A549 (cell line): ENCODE data around the gene VDAC2. TPM values are rescaled to one million over a fixed set of nuclear protein-coding genes. Genes with fewer than 3 reads are reported as not detected.
A peak's percentile ranks its signal among the peaks of the same experiment; 100 is the strongest.

Source experiments
- ATOH8 ChIP-seq: fragments of 250-450 bp; sonication (Bioruptor Pico); IDR thresholded peaks from 2 replicates; pipeline ENCODE4 v1.5.0; 2020; ENCODE audit warnings: low read depth, mild to moderate bottlenecking, moderate library complexity
- BHLHE40 ChIP-seq: IDR thresholded peaks from 2 replicates; pipeline ENCODE4 v1.6.1; 2012; ENCODE audit warnings: low read depth, low read length, inconsistent platforms
- CBX8 ChIP-seq: fragments of 200-600 bp; sonication (generic); IDR thresholded peaks from 2 replicates; pipeline ENCODE4 v1.6.1; 2016
- CEBPB ChIP-seq, 2 experiments: fragments of >200 bp in 1 of 2; sonication (Bioruptor Twin) in 1 of 2; formaldehyde crosslinking in 1 of 2; IDR thresholded peaks; 2 replicates each; pipeline ENCODE4 v1.6.1; 2012 to 2016
- EHF ChIP-seq: fragments of 250-450 bp; sonication (Bioruptor Pico); IDR thresholded peaks from 2 replicates; pipeline ENCODE4 v1.5.0; 2020; ENCODE audit warnings: mild to moderate bottlenecking
- EHMT2 ChIP-seq: fragments of 200-600 bp; sonication (generic); IDR thresholded peaks from 2 replicates; pipeline ENCODE4 v1.6.1; 2016; ENCODE audit warnings: antibody characterized with exemption, low read depth, mild to moderate bottlenecking, moderate library complexity
- ELK1 ChIP-seq: fragments of 150-350 bp; IDR thresholded peaks from 2 replicates; pipeline ENCODE4 v1.6.1; 2014; ENCODE audit warnings: low read depth, mild to moderate bottlenecking, low read length
- ESRRA ChIP-seq: fragments of 150-350 bp; IDR thresholded peaks from 2 replicates; pipeline ENCODE4 v1.6.1; 2014; ENCODE audit warnings: mild to moderate bottlenecking, low read length, borderline replicate concordance
- FOSB ChIP-seq: fragments of 250-450 bp; sonication (Bioruptor Pico); IDR thresholded peaks from 2 replicates; pipeline ENCODE4 v1.5.0; 2020; ENCODE audit warnings: mild to moderate bottlenecking, moderate library complexity
- FOSL2 ChIP-seq, 2 experiments: fragments of 450-650 bp in 1 of 2; fragments of >200 bp in 1 of 2; sonication (Bioruptor Twin) in 1 of 2; formaldehyde crosslinking; IDR thresholded peaks; 2 replicates each; pipeline versions ENCODE4 v1.5.0 to v1.6.1; 2016 to 2020; ENCODE audit warnings: mild to moderate bottlenecking in 1 of 2, moderate library complexity in 1 of 2
- GATA3 ChIP-seq: IDR thresholded peaks from 2 replicates; pipeline ENCODE4 v1.6.1; 2012; ENCODE audit warnings: borderline replicate concordance
- HDAC2 ChIP-seq: fragments of 200-600 bp; sonication (generic); IDR thresholded peaks from 2 replicates; pipeline ENCODE4 v1.6.1; 2016
- HEYL ChIP-seq: fragments of 250-450 bp; sonication (Bioruptor Pico); IDR thresholded peaks from 2 replicates; pipeline ENCODE4 v1.8.0; 2021; ENCODE audit warnings: mild to moderate bottlenecking, moderate library complexity
- HOXA7 ChIP-seq: fragments of 250-450 bp; sonication (Bioruptor Pico); IDR thresholded peaks from 2 replicates; pipeline ENCODE4 v1.5.0; 2020; ENCODE audit warnings: mild to moderate bottlenecking, moderate library complexity
- HOXB5 ChIP-seq: fragments of 250-450 bp; sonication (Bioruptor Pico); IDR thresholded peaks from 2 replicates; pipeline ENCODE4 v1.5.0; 2020; ENCODE audit warnings: mild to moderate bottlenecking, moderate library complexity
- JUNB ChIP-seq: fragments of >200 bp; sonication (Bioruptor Twin); formaldehyde crosslinking; IDR thresholded peaks from 2 replicates; pipeline ENCODE4 v1.6.1; 2016
- KDM1A ChIP-seq: fragments of 200-600 bp; sonication (generic); IDR thresholded peaks from 2 replicates; pipeline ENCODE4 v1.6.1; 2016; ENCODE audit warnings: low read depth, mild to moderate bottlenecking
- MAFK ChIP-seq: fragments of 450-650 bp; IDR thresholded peaks from 2 replicates; pipeline ENCODE4 v1.6.1; 2014; ENCODE audit not compliant: partially characterized antibody
- NFE2L2 ChIP-seq: fragments of 150-350 bp; conservative IDR thresholded peaks from 2 replicates; pipeline ENCODE4 v1.6.1; 2014; ENCODE audit warnings: low read length
- NPAS2 ChIP-seq: fragments of 250-450 bp; sonication (Bioruptor Pico); IDR thresholded peaks from 2 replicates; pipeline ENCODE4 v1.8.0; 2022; ENCODE audit warnings: mild to moderate bottlenecking, moderate library complexity, borderline replicate concordance
- PBX3 ChIP-seq: IDR thresholded peaks from 2 replicates; pipeline ENCODE4 v1.6.1; 2012
- PHF8 ChIP-seq: fragments of 200-600 bp; sonication (generic); IDR thresholded peaks from 2 replicates; pipeline ENCODE4 v1.6.1; 2016; ENCODE audit warnings: low read depth, mild to moderate bottlenecking, antibody characterized with exemption, moderate library complexity, borderline replicate concordance
- POLR2AphosphoS2 ChIP-seq: conservative IDR thresholded peaks from 2 replicates; pipeline ENCODE4 v1.6.1; 2012; ENCODE audit warnings: low read length, improper control_type of control experiment, inconsistent platforms
- RARB ChIP-seq: fragments of 250-450 bp; sonication (Bioruptor Pico); IDR thresholded peaks from 2 replicates; pipeline ENCODE4 v1.8.0; 2021; ENCODE audit warnings: mild to moderate bottlenecking, moderate library complexity
- RNF2 ChIP-seq: fragments of 200-600 bp; sonication (generic); IDR thresholded peaks from 2 replicates; pipeline ENCODE4 v1.6.1; 2016; ENCODE audit warnings: low read depth, mild to moderate bottlenecking, antibody characterized with exemption, moderate library complexity, borderline replicate concordance
- SMC3 ChIP-seq: fragments of >200 bp; sonication (Bioruptor Twin); formaldehyde crosslinking; IDR thresholded peaks from 3 replicates; pipeline ENCODE4 v1.6.1; 2018; ENCODE audit warnings: inconsistent platforms
- USF2 ChIP-seq: fragments of 450-650 bp; IDR thresholded peaks from 2 replicates; pipeline ENCODE4 v1.6.1; 2014; ENCODE audit warnings: antibody characterized with exemption
- ZFP36 ChIP-seq: fragments of 450-650 bp; IDR thresholded peaks from 2 replicates; pipeline ENCODE4 v1.6.1; 2014; ENCODE audit warnings: borderline replicate concordance; ENCODE audit not compliant: partially characterized antibody
- ZNF302 ChIP-seq: fragments of 250-450 bp; sonication (Bioruptor Pico); IDR thresholded peaks from 2 replicates; pipeline ENCODE4 v1.9.0; 2021; ENCODE audit warnings: inconsistent platforms, mild to moderate bottlenecking, moderate library complexity
- ZSCAN20 ChIP-seq: fragments of 250-450 bp; sonication (Bioruptor Pico); IDR thresholded peaks from 2 replicates; pipeline ENCODE4 v1.8.0; 2022; ENCODE audit warnings: mild to moderate bottlenecking, moderate library complexity
- polyA plus RNA-seq, 4 experiments: library from polyadenylated mRNA; depleted of rRNA in 3 of 4; stranded (reverse); fragments of >200 nt; fragmentation: RNase III in 1 of 4; extraction: RNeasy Plus Mini Kit Qiagen cat#74134 plus additional on column Dnase treatment in 1 of 4; gene quantifications; 2 replicates in 3 of 4; 3 replicates in 1 of 4; pipeline ENCODE4 v1.2.3, GENCODE V29; 2011 to 2017
- TF ChIP-seq, protein P1 (sequence below): fragments of >200 bp; sonication (Bioruptor Twin); formaldehyde crosslinking; IDR thresholded peaks from 3 replicates; pipeline ENCODE4 v1.6.1; 2016
- TF ChIP-seq, protein P2 (sequence below): fragments of >200 bp; sonication (Bioruptor Twin); formaldehyde crosslinking; IDR thresholded peaks from 2 replicates; pipeline ENCODE4 v1.6.1; 2016
- TF ChIP-seq, protein P3 (sequence below): fragments of 250-450 bp; sonication (Bioruptor Pico); IDR thresholded peaks from 2 replicates; pipeline ENCODE4 v1.5.0; 2021; ENCODE audit warnings: mild to moderate bottlenecking, moderate library complexity, borderline replicate concordance
- TF ChIP-seq, protein P4 (sequence below): fragments of >200 bp; sonication (Bioruptor Twin); formaldehyde crosslinking; IDR thresholded peaks from 3 replicates; pipeline ENCODE4 v1.5.1; 2016

Gene VDAC2
- polyA plus RNA-seq, 2 of the 4 experiments (the other 2 are of a cell fraction) = 273 to 285 TPM

- TF ChIP-seq EHF = no peak
- no peak for TF ChIP-seq ZNF302 (CRISPR knock-in tag)
- TF ChIP-seq RARB (CRISPR knock-in tag) = 0 out of 2 replicates have a peak, but pooled peaks have one; percentile 47
- TF ChIP-seq POLR2AphosphoS2 = no peak
- TF ChIP-seq KDM1A = no peak
- TF ChIP-seq FOSL2 (IDR thresholded peaks at IDR 0.05) = peak; percentile 90
- TF ChIP-seq FOSL2 (CRISPR knock-in tag; IDR thresholded peaks at IDR 0.05) = peak; percentile 98
- TF ChIP-seq SMC3 = peak; percentile 28
- TF ChIP-seq EHMT2 = no peak
- TF ChIP-seq HOXA7 (CRISPR knock-in tag) = no peak
- TF ChIP-seq JUNB = peak; percentile 86
- TF ChIP-seq ZFP36 = no peak
- no peak for TF ChIP-seq USF2
- 0 out of 2 replicates have a peak, but pooled peaks have one; percentile 46 for TF ChIP-seq ESRRA
- no peak for TF ChIP-seq ATOH8 (CRISPR knock-in tag)
- peak; percentile 81 for TF ChIP-seq GATA3
- no peak for TF ChIP-seq ELK1
- TF ChIP-seq, protein P1, sequence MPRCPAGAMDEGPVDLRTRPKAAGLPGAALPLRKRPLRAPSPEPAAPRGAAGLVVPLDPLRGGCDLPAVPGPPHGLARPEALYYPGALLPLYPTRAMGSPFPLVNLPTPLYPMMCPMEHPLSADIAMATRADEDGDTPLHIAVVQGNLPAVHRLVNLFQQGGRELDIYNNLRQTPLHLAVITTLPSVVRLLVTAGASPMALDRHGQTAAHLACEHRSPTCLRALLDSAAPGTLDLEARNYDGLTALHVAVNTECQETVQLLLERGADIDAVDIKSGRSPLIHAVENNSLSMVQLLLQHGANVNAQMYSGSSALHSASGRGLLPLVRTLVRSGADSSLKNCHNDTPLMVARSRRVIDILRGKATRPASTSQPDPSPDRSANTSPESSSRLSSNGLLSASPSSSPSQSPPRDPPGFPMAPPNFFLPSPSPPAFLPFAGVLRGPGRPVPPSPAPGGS = peak; percentile 49; the same call in 1 of the 3 replicates
- no peak for TF ChIP-seq HEYL
- TF ChIP-seq CEBPB (IDR thresholded peaks at IDR 0.05) = peak; percentile 93 to 97
- no peak for TF ChIP-seq HOXB5 (CRISPR knock-in tag)
- peak; percentile 79 for TF ChIP-seq MAFK
- TF ChIP-seq, protein P2, sequence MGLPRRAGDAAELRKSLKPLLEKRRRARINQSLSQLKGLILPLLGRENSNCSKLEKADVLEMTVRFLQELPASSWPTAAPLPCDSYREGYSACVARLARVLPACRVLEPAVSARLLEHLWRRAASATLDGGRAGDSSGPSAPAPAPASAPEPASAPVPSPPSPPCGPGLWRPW = peak; percentile 83
- no peak for TF ChIP-seq ZSCAN20
- no peak for TF ChIP-seq HDAC2
- TF ChIP-seq PBX3 = no peak
- TF ChIP-seq CBX8 = no peak
- TF ChIP-seq PHF8 = no peak
- TF ChIP-seq, protein P3, sequence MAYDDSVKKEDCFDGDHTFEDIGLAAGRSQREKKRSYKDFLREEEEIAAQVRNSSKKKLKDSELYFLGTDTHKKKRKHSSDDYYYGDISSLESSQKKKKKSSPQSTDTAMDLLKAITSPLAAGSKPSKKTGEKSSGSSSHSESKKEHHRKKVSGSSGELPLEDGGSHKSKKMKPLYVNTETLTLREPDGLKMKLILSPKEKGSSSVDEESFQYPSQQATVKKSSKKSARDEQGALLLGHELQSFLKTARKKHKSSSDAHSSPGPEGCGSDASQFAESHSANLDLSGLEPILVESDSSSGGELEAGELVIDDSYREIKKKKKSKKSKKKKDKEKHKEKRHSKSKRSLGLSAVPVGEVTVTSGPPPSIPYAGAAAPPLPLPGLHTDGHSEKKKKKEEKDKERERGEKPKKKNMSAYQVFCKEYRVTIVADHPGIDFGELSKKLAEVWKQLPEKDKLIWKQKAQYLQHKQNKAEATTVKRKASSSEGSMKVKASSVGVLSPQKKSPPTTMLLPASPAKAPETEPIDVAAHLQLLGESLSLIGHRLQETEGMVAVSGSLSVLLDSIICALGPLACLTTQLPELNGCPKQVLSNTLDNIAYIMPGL (CRISPR knock-in tag) = no peak
- TF ChIP-seq NPAS2 (CRISPR knock-in tag) = no peak
- peak; percentile 66 for TF ChIP-seq NFE2L2
- no peak for TF ChIP-seq FOSB (CRISPR knock-in tag)
- no peak for TF ChIP-seq BHLHE40
- TF ChIP-seq, protein P4, sequence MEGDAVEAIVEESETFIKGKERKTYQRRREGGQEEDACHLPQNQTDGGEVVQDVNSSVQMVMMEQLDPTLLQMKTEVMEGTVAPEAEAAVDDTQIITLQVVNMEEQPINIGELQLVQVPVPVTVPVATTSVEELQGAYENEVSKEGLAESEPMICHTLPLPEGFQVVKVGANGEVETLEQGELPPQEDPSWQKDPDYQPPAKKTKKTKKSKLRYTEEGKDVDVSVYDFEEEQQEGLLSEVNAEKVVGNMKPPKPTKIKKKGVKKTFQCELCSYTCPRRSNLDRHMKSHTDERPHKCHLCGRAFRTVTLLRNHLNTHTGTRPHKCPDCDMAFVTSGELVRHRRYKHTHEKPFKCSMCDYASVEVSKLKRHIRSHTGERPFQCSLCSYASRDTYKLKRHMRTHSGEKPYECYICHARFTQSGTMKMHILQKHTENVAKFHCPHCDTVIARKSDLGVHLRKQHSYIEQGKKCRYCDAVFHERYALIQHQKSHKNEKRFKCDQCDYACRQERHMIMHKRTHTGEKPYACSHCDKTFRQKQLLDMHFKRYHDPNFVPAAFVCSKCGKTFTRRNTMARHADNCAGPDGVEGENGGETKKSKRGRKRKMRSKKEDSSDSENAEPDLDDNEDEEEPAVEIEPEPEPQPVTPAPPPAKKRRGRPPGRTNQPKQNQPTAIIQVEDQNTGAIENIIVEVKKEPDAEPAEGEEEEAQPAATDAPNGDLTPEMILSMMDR = peak; percentile 42
- no peak for TF ChIP-seq RNF2
Observed at GRCh38 chr10:75191821-75192568, 18.6 kb upstream of the VDAC2 start (continued).
